Cardiac muscle cell (in vitro differentiated cells and primary cell): Measurements from ENCODE around the gene NADK. TPM values are rescaled to one million over a fixed set of nuclear protein-coding genes. Genes with fewer than 3 reads are reported as not detected.
A peak's percentile ranks its signal among the peaks of the same experiment; 100 is the strongest.
"Not testable (repeated sequence)": the region's sequence is repeated elsewhere in the genome, so short reads cannot be mapped to it uniquely, and the experiment has no call there.

Experiments used
- DNase-seq, 2 donors: peaks; one replicate each; pipeline versions ENCODE4 v3.0.0 to v3.0.0-alpha.2; 2010 to 2017; ENCODE audit warnings: low read depth in 1 of 2, low spot score in 1 of 2
- H3K27ac ChIP-seq: fragments of 200-600 bp; sonication (generic); 2 replicates; pipeline ENCODE4 v1.5.1; 2016
- H3K27me3 ChIP-seq: fragments of 200-600 bp; sonication (generic); 2 replicates; pipeline ENCODE4 v1.6.0; 2016; ENCODE audit warnings: control low read depth
- H3K36me3 ChIP-seq: fragments of 200-600 bp; sonication (generic); 2 replicates; pipeline ENCODE4 v1.5.1; 2016; ENCODE audit warnings: control low read depth
- H3K4me1 ChIP-seq: fragments of 200-600 bp; sonication (generic); 2 replicates; pipeline ENCODE4 v1.8.1; 2017; ENCODE audit warnings: low read depth, mild to moderate bottlenecking, mixed run types
- H3K4me3 ChIP-seq: fragments of 200-600 bp; sonication (generic); 2 replicates; pipeline ENCODE4 v1.5.1; 2016; ENCODE audit warnings: mild to moderate bottlenecking
- H3K9me3 ChIP-seq: fragments of 200-600 bp; sonication (generic); 2 replicates; pipeline ENCODE4 v1.5.1; 2017; ENCODE audit warnings: low read depth, mild to moderate bottlenecking, control low read depth
- polyA plus RNA-seq: library from polyadenylated mRNA; unstranded; fragments of >200 nt; fragmentation: Nextera tagmentation; extraction: Ambion mirVana; gene quantifications from 2 replicates; pipeline ENCODE4 v1.2.1, GENCODE V29; 2016
- total RNA-seq: library from RNA; depleted of rRNA; stranded (reverse); fragments of >200 nt; gene quantifications from 2 replicates; pipeline ENCODE4 v1.2.3, GENCODE V29; 2016
- TF ChIP-seq, protein P1 (sequence below): IDR thresholded peaks from 2 replicates; pipeline ENCODE4 v1.5.1; 2012; ENCODE audit warnings: low read depth, mild to moderate bottlenecking, low read length

Gene NADK
- total and polyA plus RNA-seq, 2 experiments from 2014 or later, result 42.7 to 71.2 TPM

DNA sequence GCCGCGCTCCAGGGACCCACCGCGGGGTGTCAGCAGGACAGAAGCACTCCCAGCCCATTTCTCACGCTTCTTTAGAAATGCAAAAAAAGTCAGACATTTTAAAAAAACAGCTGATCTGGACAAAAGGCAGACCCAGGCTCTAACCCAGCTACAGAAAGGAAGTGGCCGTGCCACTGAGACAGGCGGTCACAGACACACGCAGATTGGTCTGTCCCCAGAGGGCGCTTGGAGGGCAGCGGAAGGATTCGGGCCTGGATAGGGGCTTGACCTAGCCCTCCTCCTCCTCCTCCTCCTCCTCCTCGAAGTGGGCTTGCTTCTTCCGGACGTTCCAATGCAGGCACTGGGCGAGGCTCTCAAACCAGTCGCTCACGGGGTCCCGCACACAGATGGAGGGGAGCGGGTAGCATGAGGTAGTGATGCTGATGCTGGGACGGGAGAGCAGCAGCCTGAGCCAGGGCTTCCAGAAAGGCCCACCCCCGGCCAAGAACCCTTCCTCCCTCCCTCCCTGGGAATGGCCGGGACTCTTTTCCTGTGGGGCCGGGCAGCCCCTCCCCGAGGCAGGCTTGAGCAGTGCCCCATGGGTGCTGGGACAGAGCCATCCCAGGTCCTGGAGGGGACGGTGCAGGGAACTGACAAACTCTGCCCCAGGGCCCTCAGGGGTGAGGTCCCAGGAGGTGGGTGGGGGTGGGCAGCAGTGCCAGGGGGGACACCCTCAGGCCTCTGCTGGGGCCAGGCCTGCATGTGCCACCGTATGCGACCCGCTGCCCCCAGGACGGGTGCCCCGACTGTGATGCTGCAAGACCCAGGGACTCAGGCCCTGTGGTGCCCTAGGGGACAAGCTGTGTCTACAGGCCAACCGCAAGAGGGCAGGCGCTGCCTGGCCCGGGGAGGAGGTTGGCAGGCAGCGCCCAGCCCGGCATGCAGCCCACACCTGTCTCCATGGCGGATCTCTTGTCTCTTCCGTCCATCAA lies 25.3 kb downstream of the NADK start:
- H3K36me3 ChIP-seq, result peaks cover 12% of the 10 kb centered on the region
- TF ChIP-seq, protein P1, sequence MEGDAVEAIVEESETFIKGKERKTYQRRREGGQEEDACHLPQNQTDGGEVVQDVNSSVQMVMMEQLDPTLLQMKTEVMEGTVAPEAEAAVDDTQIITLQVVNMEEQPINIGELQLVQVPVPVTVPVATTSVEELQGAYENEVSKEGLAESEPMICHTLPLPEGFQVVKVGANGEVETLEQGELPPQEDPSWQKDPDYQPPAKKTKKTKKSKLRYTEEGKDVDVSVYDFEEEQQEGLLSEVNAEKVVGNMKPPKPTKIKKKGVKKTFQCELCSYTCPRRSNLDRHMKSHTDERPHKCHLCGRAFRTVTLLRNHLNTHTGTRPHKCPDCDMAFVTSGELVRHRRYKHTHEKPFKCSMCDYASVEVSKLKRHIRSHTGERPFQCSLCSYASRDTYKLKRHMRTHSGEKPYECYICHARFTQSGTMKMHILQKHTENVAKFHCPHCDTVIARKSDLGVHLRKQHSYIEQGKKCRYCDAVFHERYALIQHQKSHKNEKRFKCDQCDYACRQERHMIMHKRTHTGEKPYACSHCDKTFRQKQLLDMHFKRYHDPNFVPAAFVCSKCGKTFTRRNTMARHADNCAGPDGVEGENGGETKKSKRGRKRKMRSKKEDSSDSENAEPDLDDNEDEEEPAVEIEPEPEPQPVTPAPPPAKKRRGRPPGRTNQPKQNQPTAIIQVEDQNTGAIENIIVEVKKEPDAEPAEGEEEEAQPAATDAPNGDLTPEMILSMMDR, result no peak
- H3K4me3 ChIP-seq, result no peak overlapping the region
- no peaks in the 10 kb centered on the region for H3K27me3 ChIP-seq
- H3K4me1 ChIP-seq, result no peaks in the 10 kb centered on the region
- no peak overlapping the region for H3K27ac ChIP-seq
- H3K9me3 ChIP-seq, result no peaks in the 10 kb centered on the region
- DNase-seq, result no peak

DNA sequence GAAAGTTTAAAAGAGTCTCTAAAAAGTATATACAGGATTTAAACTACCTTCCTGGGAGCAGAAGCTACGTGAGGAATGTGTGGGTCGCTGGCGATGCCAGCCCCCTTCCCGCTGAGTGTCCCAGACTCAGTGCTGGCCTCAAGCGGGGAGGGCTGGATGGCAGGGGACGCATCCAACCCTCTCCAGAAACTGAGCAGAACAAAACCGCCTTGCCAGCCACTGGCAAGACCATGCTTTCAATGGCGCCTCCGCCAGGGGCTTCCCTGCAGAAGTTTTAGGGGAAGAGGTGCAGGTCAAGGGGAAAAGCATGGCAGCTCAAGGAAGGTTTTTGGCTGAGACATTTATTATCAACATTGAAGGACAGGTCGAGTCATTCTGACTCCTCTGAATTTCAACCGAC lies 26.1 kb downstream of the NADK start:
- H3K27ac ChIP-seq, result no peak overlapping the region
- DNase-seq, result no peak
- no peaks in the 10 kb centered on the region for H3K9me3 ChIP-seq

DNA sequence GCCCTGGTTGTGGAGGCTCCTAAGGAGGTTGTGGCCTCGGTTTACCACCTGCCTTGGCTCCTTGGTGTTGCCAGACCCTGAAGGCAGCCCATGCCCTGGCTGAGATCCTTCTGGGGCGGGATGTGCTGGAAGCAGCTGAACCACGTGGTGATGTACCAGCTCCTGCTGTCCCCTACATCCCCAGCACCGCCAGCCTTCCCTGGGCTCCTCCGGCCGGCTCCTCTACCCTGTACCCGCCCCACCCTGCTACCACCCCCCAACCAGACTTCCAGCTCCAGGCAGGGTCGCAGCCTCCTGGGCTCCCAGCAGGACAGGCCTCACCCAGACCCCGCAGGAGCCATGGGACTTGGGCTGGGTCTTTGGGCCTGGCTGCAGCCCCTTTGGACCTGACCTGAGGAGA lies 28.3 kb downstream of the NADK start:
- not testable (repeated sequence) for H3K27ac ChIP-seq, H3K27me3 ChIP-seq, H3K4me3 ChIP-seq, H3K9me3 ChIP-seq, H3K36me3 ChIP-seq, DNase-seq, H3K4me1 ChIP-seq

More for the DNA sequence above, 26.1 kb downstream of the NADK start:
- no peaks in the 10 kb centered on the region for H3K27me3 ChIP-seq
- H3K36me3 ChIP-seq, result peaks cover 12% of the 10 kb centered on the region
- TF ChIP-seq, protein P1, result no peak
- H3K4me1 ChIP-seq, result no peaks in the 10 kb centered on the region
- no peak overlapping the region for H3K4me3 ChIP-seq

DNA sequence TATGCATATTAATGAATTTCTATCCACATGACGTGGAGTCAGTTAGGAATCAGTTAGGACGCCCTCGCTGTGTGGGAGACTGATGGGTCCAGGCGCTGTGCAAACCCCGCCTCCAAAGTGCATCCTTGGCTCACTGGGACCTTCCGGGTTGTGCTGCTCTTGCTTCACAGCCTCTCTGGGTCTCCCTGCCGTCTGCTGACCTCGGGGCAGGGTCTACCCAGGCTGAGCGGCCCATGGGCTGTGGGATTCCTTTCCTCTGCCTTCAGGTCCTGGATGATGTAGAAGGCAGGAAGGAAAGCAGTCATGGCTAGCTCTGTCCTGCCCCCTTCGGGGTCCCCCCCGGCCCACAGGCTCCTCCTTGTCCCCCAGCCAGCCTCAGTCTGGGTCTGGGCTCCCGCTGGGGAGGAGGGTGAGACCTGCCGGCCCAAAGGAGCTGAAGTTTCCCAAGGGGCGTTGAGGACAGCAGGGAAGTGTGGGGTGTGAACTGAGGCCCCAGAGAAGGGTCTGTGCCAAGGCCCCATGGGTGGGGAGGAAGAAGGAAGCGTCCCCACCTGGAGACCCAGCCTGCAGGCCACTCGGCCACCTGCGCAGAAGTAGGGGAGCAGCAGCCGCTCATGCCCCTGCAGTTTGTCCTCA lies 29.5 kb downstream of the NADK start:
- DNase-seq, result peak in 1 of 2 donors; percentile 13
- Histone ChIP-seq H3K4me1 (no peaks in the 10 kb centered on the region), H3K27ac (no peak overlapping the region)

DNA sequence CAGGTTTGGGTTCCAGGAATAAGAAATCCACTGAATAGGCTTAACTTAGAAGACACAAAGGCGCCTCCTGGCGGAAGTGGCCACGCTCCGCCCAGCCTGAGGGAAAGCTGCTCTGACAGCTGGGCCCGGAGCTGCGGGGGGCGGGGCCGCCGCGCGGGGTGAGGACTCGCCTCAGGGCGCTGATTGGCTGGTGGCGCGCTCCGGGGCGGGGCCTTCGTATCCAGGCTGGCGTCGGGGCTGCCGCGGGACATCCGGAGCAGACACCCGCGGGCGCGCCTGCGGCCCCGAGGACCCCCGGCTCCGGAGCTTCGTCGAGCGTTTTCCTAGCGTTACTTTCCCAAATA lies 31.7 kb downstream of the NADK start:
- not testable (repeated sequence) for H3K27ac ChIP-seq, H3K9me3 ChIP-seq, H3K27me3 ChIP-seq, H3K4me3 ChIP-seq, DNase-seq, H3K4me1 ChIP-seq, H3K36me3 ChIP-seq

More for the DNA sequence above, 29.5 kb downstream of the NADK start:
- no peaks in the 10 kb centered on the region for H3K9me3 ChIP-seq
- TF ChIP-seq, protein P1, result no peak
- H3K4me3 ChIP-seq, result no peak overlapping the region
- no peaks in the 10 kb centered on the region for H3K27me3 ChIP-seq
- H3K36me3 ChIP-seq, result peaks cover 3% of the 10 kb centered on the region

DNA sequence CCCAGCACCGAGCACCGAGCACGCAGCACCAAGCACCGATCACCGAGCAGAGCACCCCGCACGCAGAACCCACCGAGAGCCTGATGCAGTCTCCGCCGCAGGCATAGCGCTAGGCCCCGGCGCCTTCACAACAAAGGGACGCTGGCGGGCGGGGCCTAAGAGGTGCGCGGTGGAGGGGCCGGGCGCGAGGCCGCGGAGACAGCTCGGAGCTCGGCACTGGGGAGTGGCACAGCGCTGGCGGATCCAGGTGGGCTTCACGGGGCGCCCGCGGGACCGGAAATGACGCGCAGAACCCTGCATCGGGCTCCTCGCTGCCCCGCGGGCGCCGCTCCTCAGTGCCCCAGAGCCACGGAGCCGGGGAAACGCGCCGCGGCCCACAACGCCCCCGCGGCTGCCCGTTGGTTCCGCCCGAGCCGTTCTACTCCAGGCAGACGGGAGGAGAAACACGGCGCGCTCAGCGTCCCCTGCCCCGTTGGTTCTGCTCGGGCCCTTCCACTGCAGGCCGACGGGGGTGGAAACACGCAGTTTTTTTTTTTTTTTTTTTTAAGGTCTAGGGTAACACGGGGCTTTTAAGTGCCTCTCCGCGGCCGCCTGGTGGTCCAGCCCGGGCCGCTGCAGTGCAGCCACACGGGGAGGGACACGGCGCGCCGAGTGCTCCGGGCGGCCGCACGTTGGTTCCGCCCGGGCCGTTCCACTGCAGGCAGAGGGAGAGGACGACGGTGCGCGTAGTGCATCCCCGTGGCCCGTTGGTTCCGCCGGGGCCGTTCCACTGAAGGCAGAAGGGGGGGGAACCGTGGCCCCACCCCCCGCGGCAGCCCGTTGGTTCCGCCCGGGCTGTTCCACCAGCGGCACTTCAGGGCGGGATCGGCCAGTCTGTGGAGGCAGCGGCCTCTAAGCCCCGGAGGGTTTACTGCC lies 32.4 kb downstream of the NADK start:
- H3K4me3 ChIP-seq, H3K36me3 ChIP-seq, H3K27ac ChIP-seq, H3K27me3 ChIP-seq, H3K4me1 ChIP-seq, H3K9me3 ChIP-seq: not testable (repeated sequence)
- peak; percentile 30 to 37 for DNase-seq

DNA sequence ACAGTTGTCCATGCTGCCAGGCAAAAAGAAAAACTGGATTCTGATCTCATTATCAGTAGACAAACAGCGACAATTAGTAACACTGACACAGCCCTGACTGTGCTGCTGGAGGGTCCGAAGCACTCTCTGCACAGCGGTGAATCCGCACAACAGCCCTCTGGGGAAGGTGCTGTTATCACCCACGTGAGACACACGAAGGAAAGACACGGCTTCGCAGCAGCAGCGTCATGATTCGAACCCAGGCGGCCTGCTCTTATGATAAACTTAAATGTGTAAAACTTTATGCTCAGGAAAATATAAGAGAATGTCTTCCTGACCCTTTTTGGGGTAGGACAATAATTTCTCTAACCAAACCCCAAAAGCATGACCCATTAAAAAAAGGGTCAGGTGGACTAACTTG lies 35.7 kb downstream of the NADK start:
- H3K9me3 ChIP-seq, H3K27ac ChIP-seq, H3K4me1 ChIP-seq, DNase-seq, H3K36me3 ChIP-seq, H3K27me3 ChIP-seq, H3K4me3 ChIP-seq: not testable (repeated sequence)

DNA sequence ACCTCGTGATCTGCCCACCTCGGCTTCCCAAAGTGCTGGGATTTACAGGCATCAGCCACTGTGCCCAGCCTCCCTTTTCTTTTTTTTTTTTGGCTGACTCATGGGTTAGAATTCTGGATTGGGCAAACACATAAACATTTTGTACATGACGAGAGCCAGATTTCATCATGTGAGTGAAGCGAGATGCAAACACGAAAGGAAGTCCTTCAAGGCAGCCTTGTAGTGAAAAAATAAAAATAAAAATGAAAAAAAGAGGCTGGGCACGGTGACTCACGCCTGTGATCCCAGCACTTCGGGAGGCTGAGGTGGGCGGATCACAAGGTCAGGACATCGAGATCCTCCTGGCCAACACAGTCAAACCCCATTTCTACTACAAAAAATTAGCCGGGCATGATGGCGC lies 37.3 kb downstream of the NADK start:
- H3K27me3 ChIP-seq, H3K36me3 ChIP-seq, H3K4me3 ChIP-seq, H3K4me1 ChIP-seq, H3K27ac ChIP-seq, H3K9me3 ChIP-seq: not testable (repeated sequence)
- peak in 1 of 2 donors; percentile 98 for DNase-seq

DNA sequence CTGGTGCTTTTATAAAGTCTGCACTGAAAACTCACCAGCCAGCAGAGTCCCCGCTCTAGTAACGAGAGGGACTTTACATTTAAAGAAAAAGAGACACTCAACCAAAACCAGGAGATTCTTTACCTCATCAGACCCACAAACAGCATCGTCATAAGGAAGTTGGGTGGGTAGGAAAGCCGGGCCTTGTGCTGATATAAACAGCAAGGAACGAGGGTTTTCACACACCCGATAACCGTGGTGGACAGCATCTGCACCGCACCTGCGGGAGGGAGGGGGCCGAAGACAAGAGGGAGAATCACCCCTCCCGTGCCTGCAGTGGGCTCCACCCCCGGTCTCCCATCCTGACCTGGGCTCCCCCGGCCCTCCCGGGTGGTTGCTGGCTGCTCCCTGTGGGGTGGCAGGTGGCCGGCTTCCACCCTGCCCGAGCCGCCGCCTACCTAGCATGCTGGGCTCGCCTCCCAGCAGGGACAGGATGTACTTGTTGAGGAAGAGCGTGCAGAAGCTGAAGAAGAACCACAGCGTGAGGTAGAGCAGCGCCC lies 39.4 kb downstream of the NADK start:
- H3K27ac ChIP-seq, H3K4me3 ChIP-seq, H3K4me1 ChIP-seq, H3K27me3 ChIP-seq, H3K9me3 ChIP-seq, DNase-seq, H3K36me3 ChIP-seq: not testable (repeated sequence)
